ENCODE measurements around the gene CCT8L2. TPM values are rescaled to one million over a fixed set of nuclear protein-coding genes. Genes with fewer than 3 reads are reported as not detected.
A peak's percentile ranks its signal among the peaks of the same experiment; 100 is the strongest.
"Not testable (repeated sequence)": the region's sequence is repeated elsewhere in the genome, so short reads cannot be mapped to it uniquely, and the experiment has no call there.

The CCT8L2 gene
- total and polyA plus RNA-seq, 10 donors, result not detected

- no peak for DNase-seq
- H3K4me1 ChIP-seq, result no peaks in the 10 kb centered on the region
- H3K4me3 ChIP-seq, result no peak overlapping the region
- TF ChIP-seq POLR2A (IDR thresholded peaks at IDR 0.05) (no peak), POLR2AphosphoS5 (IDR thresholded peaks at IDR 0.05) (no peak)
- TF ChIP-seq, protein P1, sequence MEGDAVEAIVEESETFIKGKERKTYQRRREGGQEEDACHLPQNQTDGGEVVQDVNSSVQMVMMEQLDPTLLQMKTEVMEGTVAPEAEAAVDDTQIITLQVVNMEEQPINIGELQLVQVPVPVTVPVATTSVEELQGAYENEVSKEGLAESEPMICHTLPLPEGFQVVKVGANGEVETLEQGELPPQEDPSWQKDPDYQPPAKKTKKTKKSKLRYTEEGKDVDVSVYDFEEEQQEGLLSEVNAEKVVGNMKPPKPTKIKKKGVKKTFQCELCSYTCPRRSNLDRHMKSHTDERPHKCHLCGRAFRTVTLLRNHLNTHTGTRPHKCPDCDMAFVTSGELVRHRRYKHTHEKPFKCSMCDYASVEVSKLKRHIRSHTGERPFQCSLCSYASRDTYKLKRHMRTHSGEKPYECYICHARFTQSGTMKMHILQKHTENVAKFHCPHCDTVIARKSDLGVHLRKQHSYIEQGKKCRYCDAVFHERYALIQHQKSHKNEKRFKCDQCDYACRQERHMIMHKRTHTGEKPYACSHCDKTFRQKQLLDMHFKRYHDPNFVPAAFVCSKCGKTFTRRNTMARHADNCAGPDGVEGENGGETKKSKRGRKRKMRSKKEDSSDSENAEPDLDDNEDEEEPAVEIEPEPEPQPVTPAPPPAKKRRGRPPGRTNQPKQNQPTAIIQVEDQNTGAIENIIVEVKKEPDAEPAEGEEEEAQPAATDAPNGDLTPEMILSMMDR (IDR thresholded peaks at IDR 0.05 in 8 of 11, conservative IDR thresholded peaks at IDR 0.05 in 3 of 11), result no peak
- WGBS, 5 donors, result 68 to 76% (median 69%) methylated on average over 3 of the region's 3 CpGs
- no peaks in the 10 kb centered on the region for H3K36me3 ChIP-seq
- H3K9me3 ChIP-seq, result no peaks in the 10 kb centered on the region
- H3K27me3 ChIP-seq (replicated peaks in 1 of 7), result no peaks in the 10 kb centered on the region
- no peak overlapping the region for H3K27ac ChIP-seq
- intact Hi-C loops (cut with DNase I; ENCODE audit: low total_unique reads), result no loop called here
Measured at GRCh38 chr22:16586991-16587390, 5.6 kb downstream of the CCT8L2 start.

GRCh38 chr22:16586170-16586569 lies 6.4 kb downstream of the CCT8L2 start:
- WGBS, 5 donors, result 41 to 80% (median 50%) methylated on average over 2 of the region's 2 CpGs
- intact Hi-C loops (cut with DNase I; ENCODE audit: low total_unique reads), result no loop called here

DNA sequence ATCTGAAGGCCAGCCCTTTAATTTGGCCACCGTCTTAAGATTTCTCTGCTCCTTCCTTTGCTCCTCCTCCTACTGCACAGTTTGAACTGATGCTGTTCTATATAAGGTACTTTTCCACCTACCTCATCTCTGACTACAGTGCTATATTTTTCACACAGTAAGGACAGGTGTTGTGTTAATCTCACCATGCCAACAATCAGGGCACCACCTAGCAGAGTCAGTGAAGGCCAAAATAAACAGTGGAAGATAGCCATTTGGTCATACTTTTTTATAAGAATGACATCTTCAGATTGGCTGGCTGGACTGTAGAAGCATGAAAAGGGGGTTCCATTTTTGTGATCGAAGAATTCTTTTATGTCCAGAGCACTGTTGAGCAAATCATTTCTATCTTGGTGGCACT lies 11.7 kb downstream of the CCT8L2 start:
- H3K4me1 ChIP-seq; H3K4me3 ChIP-seq; intact Hi-C loops (cut with DNase I; ENCODE audit: low total_unique reads); H3K27ac ChIP-seq; H3K27me3 ChIP-seq (replicated peaks in 1 of 7); DNase-seq; H3K9me3 ChIP-seq; H3K36me3 ChIP-seq: not testable (repeated sequence)
- WGBS, 5 donors, result 84 to 94% (median 92%) methylated on average over 1 of the region's 2 CpGs

More at GRCh38 chr22:16586170-16586569, 6.4 kb downstream of the CCT8L2 start:
- DNase-seq, result no peak
- H3K27me3 ChIP-seq (replicated peaks in 1 of 7), result no peaks in the 10 kb centered on the region
- TF ChIP-seq, protein P1 (IDR thresholded peaks at IDR 0.05 in 8 of 11, conservative IDR thresholded peaks at IDR 0.05 in 3 of 11), result no peak
- TF ChIP-seq POLR2A (IDR thresholded peaks at IDR 0.05) (no peak), POLR2AphosphoS5 (IDR thresholded peaks at IDR 0.05) (no peak)
- H3K36me3 ChIP-seq, result no peaks in the 10 kb centered on the region
- H3K4me3 ChIP-seq, result no peak overlapping the region
- H3K27ac ChIP-seq, result no peak overlapping the region
- no peaks in the 10 kb centered on the region for H3K9me3 ChIP-seq
- no peaks in the 10 kb centered on the region for H3K4me1 ChIP-seq

GRCh38 chr22:16569240-16569834 lies 23.3 kb downstream of the CCT8L2 start:
- H3K4me1 ChIP-seq, result not testable (repeated sequence)
- WGBS, 5 donors, result 40 to 86% (median 83%) methylated on average over 2 of the region's 2 CpGs

GRCh38 chr22:16568425-16568758 lies 24.2 kb downstream of the CCT8L2 start:
- no peak for DNase-seq
- Histone ChIP-seq H3K9me3 (peaks cover 0 to 7% (median 0%) of the 10 kb centered on the region in 8 donors), H3K4me3 (no peak overlapping the region), H3K27me3 (replicated peaks in 1 of 7) (no peaks in the 10 kb centered on the region), H3K36me3 (no peaks in the 10 kb centered on the region), H3K4me1 (no peaks in the 10 kb centered on the region), H3K27ac (no peak overlapping the region)
- no peak for TF ChIP-seq POLR2A (IDR thresholded peaks at IDR 0.05)
- TF ChIP-seq, protein P1 (IDR thresholded peaks at IDR 0.05 in 8 of 11, conservative IDR thresholded peaks at IDR 0.05 in 3 of 11), result no peak
- TF ChIP-seq POLR2AphosphoS5 (IDR thresholded peaks at IDR 0.05), result no peak
- WGBS, 5 donors, result 82 to 91% (median 87%) methylated on average over 6 of the region's 6 CpGs
- intact Hi-C loops (cut with DNase I; ENCODE audit: low total_unique reads), result no loop called here

More at GRCh38 chr22:16569240-16569834, 23.3 kb downstream of the CCT8L2 start:
- H3K4me3 ChIP-seq; H3K9me3 ChIP-seq; DNase-seq; H3K27me3 ChIP-seq (replicated peaks in 1 of 7); intact Hi-C loops (cut with DNase I; ENCODE audit: low total_unique reads); H3K27ac ChIP-seq; H3K36me3 ChIP-seq: not testable (repeated sequence)

GRCh38 chr22:16567617-16568424 lies 24.8 kb downstream of the CCT8L2 start:
- H3K27me3 ChIP-seq (replicated peaks in 1 of 7); H3K9me3 ChIP-seq; intact Hi-C loops (cut with DNase I; ENCODE audit: low total_unique reads); H3K4me1 ChIP-seq; H3K36me3 ChIP-seq; H3K4me3 ChIP-seq; H3K27ac ChIP-seq: not testable (repeated sequence)
- DNase-seq, result peak; percentile 66
- WGBS, 5 donors, result 87 to 100% (median 91%) methylated on average over 1 to 13 of the region's 13 CpGs

DNA sequence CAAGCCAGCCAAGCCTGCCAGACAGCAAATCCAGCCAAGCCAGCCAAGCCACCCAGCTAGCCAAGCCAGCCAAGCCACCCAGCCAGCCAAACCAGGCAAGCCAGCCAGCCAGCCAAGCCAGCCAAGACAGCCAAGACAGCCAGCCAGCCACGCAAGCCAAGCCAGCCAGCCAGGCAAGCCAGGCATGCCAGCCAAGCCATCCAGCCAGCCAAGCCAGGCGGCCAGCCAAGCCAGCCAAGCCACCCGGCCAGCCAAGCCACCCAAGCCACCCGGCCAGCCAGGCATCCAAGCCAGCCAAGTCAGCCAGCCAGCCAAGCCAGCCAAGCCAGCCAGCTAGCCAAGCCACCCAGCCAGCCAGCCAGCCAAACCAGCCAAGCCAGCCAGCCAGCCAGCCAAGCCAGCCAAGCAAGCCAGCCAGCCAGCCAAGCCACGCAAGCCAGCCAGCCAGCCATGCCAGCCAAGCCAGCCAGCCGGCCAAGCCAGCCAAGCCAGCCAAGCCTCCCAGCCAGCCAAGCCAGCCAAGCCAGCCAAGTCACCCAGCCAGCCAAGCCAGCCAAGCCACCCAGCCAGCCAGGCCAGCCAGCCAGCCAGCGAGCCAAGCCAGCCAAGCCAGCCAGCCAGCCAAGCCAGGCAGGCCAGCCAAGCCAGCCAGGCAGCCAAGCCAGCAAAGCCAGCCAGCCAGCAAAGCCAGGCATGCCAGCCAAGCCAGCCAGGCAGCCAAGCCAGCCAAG lies 26.0 kb downstream of the CCT8L2 start:
- H3K4me1 ChIP-seq; H3K36me3 ChIP-seq; H3K4me3 ChIP-seq; H3K27me3 ChIP-seq (replicated peaks in 1 of 7); DNase-seq; H3K27ac ChIP-seq; intact Hi-C loops (cut with DNase I; ENCODE audit: low total_unique reads): not testable (repeated sequence)
- peaks cover 0 to 11% (median 0%) of the 10 kb centered on the region in 8 donors for H3K9me3 ChIP-seq
- 70 to 90% (median 84%) methylated on average over 6 to 7 of the region's 7 CpGs for WGBS, 5 donors
